DOHH2 (cell line): ENCODE data around the gene MRPS18A.

Experiments used
- H3F3A ChIP-seq: fragments of 200-600 bp; sonication (generic), shearing (Covaris generic); 2 replicates; pipeline ENCODE4 v1.6.0; 2016; ENCODE audit warnings: antibody characterized with exemption, mild to moderate bottlenecking; ENCODE audit not compliant: control insufficient read depth, insufficient read depth
- H3K27ac ChIP-seq: fragments of 200-600 bp; sonication (generic); 2 replicates; pipeline ENCODE4 v1.5.1; 2014; ENCODE audit warnings: low read depth, mild to moderate bottlenecking, low read length, moderate library complexity
- H3K27me3 ChIP-seq: fragments of 200-600 bp; sonication (generic); 2 replicates; pipeline ENCODE4 v1.6.1; 2014; ENCODE audit warnings: mild to moderate bottlenecking, low read length, mixed read lengths; ENCODE audit not compliant: control insufficient read depth
- H3K36me3 ChIP-seq: fragments of 200-600 bp; sonication (generic); 2 replicates; pipeline ENCODE4 v1.6.1; 2014; ENCODE audit warnings: mild to moderate bottlenecking, low read length, moderate library complexity, mixed read lengths; ENCODE audit not compliant: control insufficient read depth
- H3K4me1 ChIP-seq: fragments of 200-600 bp; sonication (generic); 2 replicates; pipeline ENCODE4 v1.6.1; 2014; ENCODE audit warnings: mild to moderate bottlenecking, low read length, mixed read lengths; ENCODE audit not compliant: control insufficient read depth
- H3K4me2 ChIP-seq: fragments of 200-600 bp; sonication (generic); 2 replicates; pipeline ENCODE4 v1.6.0; 2014; ENCODE audit warnings: mild to moderate bottlenecking, low read length, moderate library complexity
- H3K4me3 ChIP-seq: fragments of 200-600 bp; sonication (generic); 2 replicates; pipeline ENCODE4 v1.5.1; 2014; ENCODE audit warnings: mild to moderate bottlenecking, low read length, mixed read lengths
- H3K79me2 ChIP-seq: fragments of 200-600 bp; sonication (generic); 2 replicates; pipeline ENCODE4 v1.6.1; 2014; ENCODE audit warnings: mild to moderate bottlenecking, low read length, mixed read lengths; ENCODE audit not compliant: control insufficient read depth
- H3K9me2 ChIP-seq: fragments of 200-600 bp; sonication (generic); replicated peaks from 2 replicates; pipeline ENCODE4 v1.6.1; 2014; ENCODE audit warnings: mild to moderate bottlenecking, low read length, mixed read lengths; ENCODE audit not compliant: control insufficient read depth
- H3K9me3 ChIP-seq: fragments of 200-600 bp; sonication (generic); 2 replicates; pipeline ENCODE4 v1.6.1; 2014; ENCODE audit warnings: antibody characterized with exemption, low read length, mixed read lengths; ENCODE audit not compliant: control insufficient read depth, insufficient read depth
- H4K20me1 ChIP-seq: fragments of 200-600 bp; sonication (generic); 2 replicates; pipeline ENCODE4 v1.6.0; 2014; ENCODE audit warnings: low read depth, mild to moderate bottlenecking, antibody characterized with exemption, low read length, moderate library complexity; ENCODE audit not compliant: control insufficient read depth, insufficient read depth
- EZH2phosphoT487 ChIP-seq: fragments of 200-600 bp; sonication (generic); IDR thresholded peaks from 2 replicates; pipeline ENCODE4 v1.6.1; 2017; ENCODE audit warnings: borderline replicate concordance, mild to moderate bottlenecking, antibody characterized with exemption, low read length, moderate library complexity, mixed read lengths
- TF ChIP-seq, protein P1 (sequence below): fragments of 200-600 bp; sonication (generic); IDR thresholded peaks from one replicate; pipeline ENCODE4 v1.5.1; 2014; ENCODE audit warnings: antibody characterized with exemption, mild to moderate bottlenecking, low read depth, low read length; ENCODE audit not compliant: poor library complexity, severe bottlenecking

MRPS18A gene

DNA sequence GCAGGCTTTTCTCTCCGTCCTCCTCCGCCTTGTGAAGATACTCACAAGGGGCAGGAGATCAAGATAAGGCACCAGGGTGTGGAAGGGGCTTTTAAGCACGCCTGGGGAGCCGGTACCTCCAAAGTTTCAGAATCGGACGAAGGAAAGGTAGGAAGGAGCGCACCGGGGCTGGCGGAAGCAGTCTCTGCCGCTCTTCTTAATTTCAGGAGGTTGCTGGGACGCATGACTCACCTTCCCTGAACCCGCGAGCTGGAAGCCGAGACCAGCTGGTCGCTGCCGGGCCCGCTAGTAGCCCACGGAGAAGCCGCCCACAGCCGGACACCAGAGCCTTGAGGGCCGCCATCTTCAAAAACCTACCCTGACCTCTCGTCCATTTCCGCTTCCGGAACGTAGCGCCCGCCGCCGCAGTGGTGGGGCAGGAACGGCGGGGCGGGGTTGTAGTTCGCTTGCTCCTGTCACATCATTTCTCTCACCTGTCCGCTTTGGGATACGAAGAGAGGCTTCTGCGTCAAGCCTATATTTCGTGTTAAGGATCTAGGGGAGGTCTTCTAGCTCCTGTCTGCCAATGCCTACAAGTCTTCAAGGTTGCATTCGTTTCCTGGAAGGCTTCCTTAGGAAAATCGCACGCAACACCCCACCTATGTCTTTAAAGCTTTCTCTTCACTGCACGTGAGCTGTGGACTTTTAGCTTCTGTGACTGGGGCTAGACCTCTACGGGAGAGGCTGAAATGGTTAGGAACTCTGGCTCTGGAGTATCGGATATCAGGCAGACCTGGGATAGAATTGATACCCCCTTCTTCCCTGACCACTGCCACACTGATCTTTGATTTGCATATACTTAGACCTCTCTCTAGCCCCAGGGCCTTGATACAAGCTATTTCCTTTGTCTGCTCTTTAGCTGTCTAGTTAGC lies at the start of gene MRPS18A:
Gene MRPS18A, minus strand, starts transcription at position 355 of the 911 bp plus-strand sequence. Its CDS starts 12 bp downstream, at position 343.
- H3K36me3 ChIP-seq, result peaks cover 26% of the 10 kb centered on the region
- peak within 1 kb of the TSS; percentile 84 for H3K4me2 ChIP-seq
- H3K9me3 ChIP-seq, result no peaks in the 10 kb centered on the region
- H3K79me2 ChIP-seq, result peaks cover 52% of the 10 kb centered on the region
- peak within 1 kb of the TSS; percentile 85 for H3K4me3 ChIP-seq
- H3K27ac ChIP-seq, result no peak within 1 kb of the TSS
- TF ChIP-seq EZH2phosphoT487, result no peak
- TF ChIP-seq, protein P1, sequence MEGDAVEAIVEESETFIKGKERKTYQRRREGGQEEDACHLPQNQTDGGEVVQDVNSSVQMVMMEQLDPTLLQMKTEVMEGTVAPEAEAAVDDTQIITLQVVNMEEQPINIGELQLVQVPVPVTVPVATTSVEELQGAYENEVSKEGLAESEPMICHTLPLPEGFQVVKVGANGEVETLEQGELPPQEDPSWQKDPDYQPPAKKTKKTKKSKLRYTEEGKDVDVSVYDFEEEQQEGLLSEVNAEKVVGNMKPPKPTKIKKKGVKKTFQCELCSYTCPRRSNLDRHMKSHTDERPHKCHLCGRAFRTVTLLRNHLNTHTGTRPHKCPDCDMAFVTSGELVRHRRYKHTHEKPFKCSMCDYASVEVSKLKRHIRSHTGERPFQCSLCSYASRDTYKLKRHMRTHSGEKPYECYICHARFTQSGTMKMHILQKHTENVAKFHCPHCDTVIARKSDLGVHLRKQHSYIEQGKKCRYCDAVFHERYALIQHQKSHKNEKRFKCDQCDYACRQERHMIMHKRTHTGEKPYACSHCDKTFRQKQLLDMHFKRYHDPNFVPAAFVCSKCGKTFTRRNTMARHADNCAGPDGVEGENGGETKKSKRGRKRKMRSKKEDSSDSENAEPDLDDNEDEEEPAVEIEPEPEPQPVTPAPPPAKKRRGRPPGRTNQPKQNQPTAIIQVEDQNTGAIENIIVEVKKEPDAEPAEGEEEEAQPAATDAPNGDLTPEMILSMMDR, result no peak
- H3K4me1 ChIP-seq, result peaks cover 47% of the 10 kb centered on the region
- peaks cover 14% of the 10 kb centered on the region for H3F3A ChIP-seq
- no peaks in the 10 kb centered on the region for H3K9me2 ChIP-seq
- H3K27me3 ChIP-seq, result no peaks in the 10 kb centered on the region
- peaks cover 7% of the 10 kb centered on the region for H4K20me1 ChIP-seq

DNA sequence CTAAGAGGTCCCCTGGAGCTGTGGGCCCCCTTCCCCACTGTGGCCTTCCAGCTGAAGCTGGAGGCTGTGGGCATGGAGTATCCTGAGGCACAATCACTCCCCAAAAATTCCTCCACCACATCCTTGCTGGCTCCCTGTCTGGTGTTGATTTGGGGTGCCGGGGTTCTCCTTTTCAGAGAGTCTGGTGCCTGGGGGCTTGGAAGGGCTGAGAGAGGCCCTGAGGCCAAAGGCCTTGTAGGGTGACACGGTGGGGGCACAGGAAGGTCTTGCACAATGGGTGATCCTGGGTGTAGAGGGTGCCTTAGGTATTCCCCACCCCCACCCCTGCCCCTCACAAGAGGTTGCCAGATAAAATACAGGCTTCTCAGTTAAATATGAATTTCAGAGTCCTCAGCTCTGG lies 49.3 kb upstream of the MRPS18A start:
- H3K36me3 ChIP-seq, result no peaks in the 10 kb centered on the region
- no peak overlapping the region for H3K27ac ChIP-seq
- no peak for TF ChIP-seq EZH2phosphoT487
- TF ChIP-seq, protein P1, result no peak
- H4K20me1 ChIP-seq, result no peaks in the 10 kb centered on the region
- no peaks in the 10 kb centered on the region for H3F3A ChIP-seq
- H3K27me3 ChIP-seq, result no peaks in the 10 kb centered on the region
- H3K79me2 ChIP-seq, result no peaks in the 10 kb centered on the region
- H3K4me3 ChIP-seq, result no peak overlapping the region
- no peaks in the 10 kb centered on the region for H3K9me2 ChIP-seq
- no peak overlapping the region for H3K4me2 ChIP-seq
- peaks cover 21% of the 10 kb centered on the region for H3K4me1 ChIP-seq
- no peaks in the 10 kb centered on the region for H3K9me3 ChIP-seq

DNA sequence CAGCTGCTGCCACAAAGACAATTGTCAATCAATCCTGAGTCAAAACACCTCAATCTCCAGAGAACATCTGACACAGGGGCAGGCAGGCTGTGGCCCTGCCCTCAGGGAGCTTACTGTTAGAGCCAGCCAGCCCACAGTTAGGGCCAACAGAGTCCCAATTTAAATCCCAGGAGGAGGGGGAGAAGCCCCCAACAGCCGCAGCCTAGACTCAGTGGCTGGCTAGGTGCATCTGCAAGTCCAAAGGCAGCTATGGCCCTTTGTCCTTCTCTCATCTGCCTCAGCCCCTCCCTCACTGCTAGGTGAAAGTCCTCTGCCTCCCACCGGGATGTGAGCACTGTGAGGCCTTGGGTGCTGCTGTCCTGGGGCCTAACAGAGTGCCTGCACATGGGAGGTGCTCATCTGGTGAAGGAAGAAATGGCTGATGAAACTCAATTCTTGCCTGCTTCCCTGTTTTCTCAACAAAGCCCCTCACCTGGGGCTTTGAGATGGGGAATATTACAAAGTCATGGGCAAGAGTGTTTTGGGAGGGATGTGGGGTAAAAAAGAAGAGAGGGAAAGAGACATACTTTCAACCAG lies 48.7 kb upstream of the MRPS18A start:
- Histone ChIP-seq H3K4me1 (peaks cover 21% of the 10 kb centered on the region), H3K9me2 (no peaks in the 10 kb centered on the region), H4K20me1 (no peaks in the 10 kb centered on the region), H3K36me3 (no peaks in the 10 kb centered on the region), H3K4me3 (no peak overlapping the region), H3K4me2 (no peak overlapping the region), H3F3A (peaks cover 1% of the 10 kb centered on the region; the same call in 1 of the 2 replicates), H3K79me2 (no peaks in the 10 kb centered on the region), H3K9me3 (peaks cover 2% of the 10 kb centered on the region; the same call in 1 of the 2 replicates), H3K27ac (no peak overlapping the region), H3K27me3 (no peaks in the 10 kb centered on the region)
- TF ChIP-seq EZH2phosphoT487, result no peak
- TF ChIP-seq, protein P1, result no peak
